HepG2 (cell line): ENCODE data around the gene ZNF606. TPM values are rescaled to one million over a fixed set of nuclear protein-coding genes. Genes with fewer than 3 reads are reported as not detected.
A peak's percentile ranks its signal among the peaks of the same experiment; 100 is the strongest.

ENCODE experiments used
- ARNTL ChIP-seq: sonication (generic); formaldehyde crosslinking; IDR thresholded peaks from 2 replicates; pipeline ENCODE4 v1.4.0; 2020; ENCODE audit warnings: mild to moderate bottlenecking, missing genetic modification reagents
- ATF7 ChIP-seq, 2 experiments: fragments of 450-650 bp in 1 of 2; sonication (generic) in 1 of 2; formaldehyde crosslinking in 1 of 2; IDR thresholded peaks; 2 replicates each; pipeline versions ENCODE4 v1.4.0 to v1.6.1; 2016 to 2020; ENCODE audit warnings: antibody characterized with exemption in 1 of 2, mild to moderate bottlenecking in 1 of 2, missing genetic modification reagents in 1 of 2
- CBX1 ChIP-seq: IDR thresholded peaks from one replicate; pipeline ENCODE4 v1.6.1; 2016; ENCODE audit warnings: antibody characterized with exemption, low read depth
- DRAP1 ChIP-seq: IDR thresholded peaks from 2 replicates; pipeline ENCODE4 v1.6.1; 2016; ENCODE audit warnings: missing genetic modification reagents, missing compliant biosample characterization
- EED ChIP-seq: sonication (generic); formaldehyde crosslinking; IDR thresholded peaks from 2 replicates; pipeline ENCODE4 v1.5.0; 2020; ENCODE audit warnings: mild to moderate bottlenecking, missing genetic modification reagents
- ELF1 ChIP-seq: sonication (generic); formaldehyde crosslinking; IDR thresholded peaks from 2 replicates; pipeline ENCODE4 v1.4.0; 2020; ENCODE audit warnings: missing genetic modification reagents
- GABPB1 ChIP-seq: IDR thresholded peaks from 2 replicates; pipeline ENCODE4 v1.6.1; 2016; ENCODE audit warnings: mild to moderate bottlenecking, missing genetic modification reagents, moderate library complexity, missing compliant biosample characterization
- HMGXB4 ChIP-seq, 2 experiments: sonication (generic) in 1 of 2; formaldehyde crosslinking in 1 of 2; IDR thresholded peaks; 2 replicates each; pipeline versions ENCODE4 v1.4.0 to v1.6.1; 2018 to 2020; ENCODE audit warnings: missing genetic modification reagents in 2 of 2, borderline replicate concordance in 1 of 2, low read depth in 1 of 2, mild to moderate bottlenecking in 1 of 2, missing biosample characterization in 1 of 2
- KDM2A ChIP-seq: sonication (generic); formaldehyde crosslinking; IDR thresholded peaks from 2 replicates; pipeline ENCODE4 v1.4.0; 2020; ENCODE audit warnings: low read depth, missing genetic modification reagents, borderline replicate concordance
- POLR2A ChIP-seq, 2 experiments: IDR thresholded peaks; 2 replicates each; pipeline ENCODE4 v1.6.1; 2011; ENCODE audit warnings: low read depth in 2 of 2, low read length in 2 of 2, mild to moderate bottlenecking in 1 of 2, moderate library complexity in 1 of 2; ENCODE audit not compliant: insufficient read depth in 1 of 2
- SALL1 ChIP-seq: sonication (generic); formaldehyde crosslinking; IDR thresholded peaks from 2 replicates; pipeline ENCODE4 v1.8.0; 2022; ENCODE audit warnings: mild to moderate bottlenecking, missing genetic modification reagents
- SP1 ChIP-seq, 2 experiments: fragments of 450-650 bp in 1 of 2; sonication (generic) in 1 of 2; formaldehyde crosslinking in 1 of 2; IDR thresholded peaks; 2 replicates each; pipeline versions ENCODE4 v1.4.0 to v1.6.1; 2016 to 2020; ENCODE audit warnings: missing genetic modification reagents in 1 of 2
- TBL1XR1 ChIP-seq: fragments of 150-350 bp; IDR thresholded peaks from 2 replicates; pipeline ENCODE4 v1.6.1; 2014; ENCODE audit warnings: borderline replicate concordance, low read length; ENCODE audit not compliant: partially characterized antibody
- ZFX ChIP-seq: sonication (generic); formaldehyde crosslinking; IDR thresholded peaks from 2 replicates; pipeline ENCODE4 v1.4.0; 2020; ENCODE audit warnings: mild to moderate bottlenecking, low read depth, missing genetic modification reagents, moderate library complexity
- ZMYM3 ChIP-seq: sonication (generic); formaldehyde crosslinking; IDR thresholded peaks from 2 replicates; pipeline ENCODE4 v1.5.1; 2020; ENCODE audit warnings: mild to moderate bottlenecking, missing genetic modification reagents
- ZNF646 ChIP-seq: sonication (generic); formaldehyde crosslinking; IDR thresholded peaks from 2 replicates; pipeline ENCODE4 v1.9.0; 2021; ENCODE audit warnings: mild to moderate bottlenecking, missing genetic modification reagents
- ZNF691 ChIP-seq: sonication (generic); formaldehyde crosslinking; IDR thresholded peaks from 2 replicates; pipeline ENCODE4 v1.4.0; 2020; ENCODE audit warnings: missing genetic modification reagents, low read depth, mild to moderate bottlenecking, borderline replicate concordance
- ZNF766 ChIP-seq: sonication (generic); formaldehyde crosslinking; IDR thresholded peaks from 2 replicates; pipeline ENCODE4 v1.5.0; 2020; ENCODE audit warnings: missing genetic modification reagents, borderline replicate concordance
- ZZZ3 ChIP-seq: sonication (generic); formaldehyde crosslinking; IDR thresholded peaks from 2 replicates; pipeline ENCODE4 v1.4.0; 2020; ENCODE audit warnings: missing genetic modification reagents, mild to moderate bottlenecking, borderline replicate concordance
- polyA plus RNA-seq, 8 experiments: library from polyadenylated mRNA; depleted of rRNA in 3 of 8; stranded (reverse) in 7 of 8; unstranded in 1 of 8; fragments of >200 nt; fragmentation: Illumina TruSeq in 4 of 8; extraction: Trizol in 4 of 8; gene quantifications; 2 replicates each; pipeline versions ENCODE4 v1.2.1 to v1.2.3, GENCODE V29; 2011 to 2016; ENCODE audit warnings: low read depth in 4 of 8, missing spikeins in 1 of 8, mixed read lengths in 1 of 8; ENCODE audit not compliant: insufficient read depth in 1 of 8
- total RNA-seq, 5 experiments: library from RNA; depleted of rRNA; stranded (reverse); fragments of >200 nt; fragmentation: Illumina TruSeq; extraction: Trizol; gene quantifications; 2 replicates each; pipeline ENCODE4 v1.2.3, GENCODE V29; 2016; ENCODE audit warnings: low read depth in 1 of 5

The ZNF606 gene
- total and polyA plus RNA-seq, 2 of the 13 experiments (the other 11 are each of a cell fraction or from before 2014, with no cell fraction given), result 4.2 to 14.8 TPM

GRCh38 chr19:57947419-57948134, 55.0 kb downstream of the ZNF606 start, which contains the start of gene ZNF256 (continued):
- TF ChIP-seq GABPB1 (CRISPR knock-in tag) (peak; percentile 97), POLR2A (IDR thresholded peaks at IDR 0.05; ENCODE audit: insufficient read depth in 1 of 2, low read depth in 2 of 2, low read length in 2 of 2) (peak; percentile 55 to 60; a peak in 3 of 4 replicates), ZNF646 (CRISPR knock-in tag) (no peak), ZNF766 (CRISPR knock-in tag) (0 out of 2 replicates have a peak, but pooled peaks have one; percentile 68), EED (CRISPR knock-in tag) (0 out of 2 replicates have a peak, but pooled peaks have one; percentile 62), DRAP1 (CRISPR knock-in tag) (peak; percentile 55; the same call in 1 of the 2 replicates), CBX1 (peak; percentile 93), ARNTL (no peak), ELF1 (CRISPR knock-in tag) (peak; percentile 97), ZFX (CRISPR knock-in tag) (peak; percentile 75; the same call in 1 of the 2 replicates), ATF7 (IDR thresholded peaks at IDR 0.05) (no peak), ATF7 (CRISPR knock-in tag; IDR thresholded peaks at IDR 0.05) (peak; percentile 45; the same call in 1 of the 2 replicates), SALL1 (peak; percentile 63; the same call in 1 of the 2 replicates), KDM2A (CRISPR knock-in tag) (peak; percentile 88), ZNF691 (CRISPR knock-in tag) (peak; percentile 66; the same call in 1 of the 2 replicates), ZZZ3 (peak; percentile 98), SP1 (IDR thresholded peaks at IDR 0.05) (no peak), SP1 (CRISPR knock-in tag; IDR thresholded peaks at IDR 0.05) (peak; percentile 53; the same call in 1 of the 2 replicates), TBL1XR1 (peak; percentile 94), HMGXB4 (CRISPR knock-in tag; IDR thresholded peaks at IDR 0.05; ENCODE audit: borderline replicate concordance in 1 of 2, low read depth in 1 of 2) (peak in 1 of 2 experiments; percentile 88; a peak in 3 of 4 replicates), ZMYM3 (CRISPR knock-in tag) (peak; percentile 66; the same call in 1 of the 2 replicates)
